PFSK-1 (cell line): ENCODE data around the gene TSPAN5.

Experiments
- FOXP2 ChIP-seq: optimal IDR thresholded peaks from 2 replicates; pipeline ENCODE3; 2011; ENCODE audit warnings: borderline replicate concordance, control low read depth, inconsistent platforms; ENCODE audit not compliant: insufficient read depth; ENCODE audit errors: extremely low read length, extremely low read depth
- POLR2AphosphoS5 ChIP-seq: IDR thresholded peaks from 2 replicates; pipeline ENCODE4 v1.6.1; 2012; ENCODE audit warnings: low read depth, mild to moderate bottlenecking, control low read depth, low read length, moderate library complexity
- REST ChIP-seq, 2 experiments: IDR thresholded peaks; 2 replicates each; pipeline versions ENCODE4 v1.6.1 to v1.8.0; 2011 to 2012; ENCODE audit warnings: low read depth in 2 of 2, low read length in 2 of 2, control low read depth in 1 of 2, inconsistent platforms in 1 of 2, mild to moderate bottlenecking in 1 of 2, moderate library complexity in 1 of 2; ENCODE audit not compliant: insufficient read depth in 1 of 2
- SIN3A ChIP-seq: IDR thresholded peaks from 2 replicates; pipeline ENCODE4 v1.6.1; 2012; ENCODE audit warnings: mild to moderate bottlenecking, low read length, moderate library complexity, borderline replicate concordance; ENCODE audit not compliant: insufficient read depth
- TAF1 ChIP-seq: IDR thresholded peaks from 2 replicates; pipeline ENCODE4 v1.6.1; 2012; ENCODE audit warnings: low read length, control low read depth, borderline replicate concordance; ENCODE audit not compliant: insufficient read depth

The TSPAN5 gene

GRCh38 chr4:98573791-98574190 is 84.6 kb downstream of the TSPAN5 start:
- TF ChIP-seq SIN3A (no peak), REST (IDR thresholded peaks at IDR 0.05; ENCODE audit: insufficient read depth in 1 of 2, low read depth in 2 of 2, low read length in 2 of 2) (no peak), POLR2AphosphoS5 (no peak), TAF1 (no peak), FOXP2 (no peak)

- TF ChIP-seq FOXP2 (no peak), SIN3A (no peak), REST (IDR thresholded peaks at IDR 0.05; ENCODE audit: insufficient read depth in 1 of 2, low read depth in 2 of 2, low read length in 2 of 2) (no peak), POLR2AphosphoS5 (no peak), TAF1 (no peak)
Measured at GRCh38 chr4:98572697-98573096, 85.7 kb downstream of the TSPAN5 start.

GRCh38 chr4:98571161-98571786 is 87.1 kb downstream of the TSPAN5 start:
- TF ChIP-seq FOXP2: no peak

GRCh38 chr4:98570151-98570797 is 88.1 kb downstream of the TSPAN5 start:
- TF ChIP-seq FOXP2 (no peak), TAF1 (no peak), SIN3A (no peak), POLR2AphosphoS5 (no peak), REST (IDR thresholded peaks at IDR 0.05; ENCODE audit: insufficient read depth in 1 of 2, low read depth in 2 of 2, low read length in 2 of 2) (no peak)

GRCh38 chr4:98568941-98569663 is 89.3 kb downstream of the TSPAN5 start:
- TF ChIP-seq POLR2AphosphoS5 (no peak), SIN3A (no peak), REST (IDR thresholded peaks at IDR 0.05; ENCODE audit: insufficient read depth in 1 of 2, low read depth in 2 of 2, low read length in 2 of 2) (no peak), FOXP2 (no peak), TAF1 (no peak)
